ENCODE data around the gene TMEM61. TPM values are rescaled to one million over a fixed set of nuclear protein-coding genes. Genes with fewer than 3 reads are reported as not detected.

TMEM61 gene
- total RNA-seq, 1 donor from 2014 or later, result not detected

DNA sequence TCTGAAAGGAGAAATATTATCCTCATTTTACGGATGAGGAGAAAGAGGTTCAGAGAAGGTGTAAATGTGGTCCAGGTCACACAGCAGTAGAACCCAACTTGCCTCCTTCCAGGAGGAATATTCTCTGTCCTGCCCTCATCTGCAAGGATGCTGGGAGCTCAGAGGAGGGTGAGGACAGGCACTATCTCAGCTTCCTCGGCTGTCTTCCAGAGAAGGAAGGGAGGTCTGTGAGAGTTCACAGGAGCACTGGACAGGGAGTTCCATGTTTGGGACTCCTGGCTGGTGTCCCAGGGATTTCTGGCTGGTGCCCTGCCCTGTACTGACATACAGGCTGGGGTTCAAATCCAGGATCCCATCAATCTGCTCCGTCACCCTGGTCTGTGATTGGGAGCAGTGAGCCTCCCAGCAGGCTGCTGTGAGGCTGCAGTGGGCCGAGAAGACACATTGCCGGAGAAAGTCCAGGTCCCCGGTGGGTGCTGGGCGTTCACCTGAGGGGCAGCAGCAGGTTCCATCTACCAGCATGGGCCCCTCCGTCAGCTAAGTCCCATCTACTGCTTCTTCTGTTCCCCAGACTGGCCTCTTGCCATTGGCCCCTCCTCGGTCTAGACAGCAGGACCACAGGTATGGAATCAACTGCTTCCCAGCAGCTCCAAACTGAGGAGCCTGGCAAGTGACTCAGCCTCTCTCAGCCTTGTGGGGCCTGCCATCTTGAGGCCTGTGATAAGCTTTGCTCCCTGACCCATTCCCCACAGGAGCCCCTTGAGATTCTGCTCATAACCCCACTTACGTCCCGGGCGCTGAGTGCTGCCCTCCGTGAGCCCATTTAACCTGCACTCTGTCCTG is 9.8 kb downstream of the TMEM61 start:
- Mint-ChIP-seq H3K27ac (ENCODE audit: unreplicated experiment) (peak overlapping the region; percentile 75), H3K4me1 (ENCODE audit: low read depth, unreplicated experiment) (peaks cover 13% of the 10 kb centered on the region), H3K27me3 (ENCODE audit: low read depth, unreplicated experiment) (peaks cover 25% of the 10 kb centered on the region), H3K4me3 (ENCODE audit: unreplicated experiment) (peak overlapping the region; percentile 57), H3K36me3 (ENCODE audit: low read depth, unreplicated experiment) (peaks cover 3% of the 10 kb centered on the region), H3K9me3 (ENCODE audit: unreplicated experiment) (no peaks in the 10 kb centered on the region)
- no peak overlapping the region for H3K9ac ChIP-seq (ENCODE audit: low read length)
- DNase-seq (ENCODE audit: low read depth) (peak; percentile 58), FAIRE-seq (no peak)
- no peaks in the 10 kb centered on the region for H4K20me1 ChIP-seq (ENCODE audit: insufficient read depth, low read length)
- no peak overlapping the region for H3K4me3 ChIP-seq (ENCODE audit: insufficient read depth, low read depth, low read length)
- no peak overlapping the region for H3K27ac ChIP-seq (ENCODE audit: low read depth, low read length)
- no peak overlapping the region for H3K4me2 ChIP-seq (ENCODE audit: low read length)
- peaks cover 8% of the 10 kb centered on the region for H3K27me3 ChIP-seq (ENCODE audit: insufficient read depth, low read length)
- no peak overlapping the region for H2AFZ ChIP-seq (ENCODE audit: low read depth, low read length)
- H3K36me3 ChIP-seq (ENCODE audit: insufficient read depth, low read length), result no peaks in the 10 kb centered on the region
- no peaks in the 10 kb centered on the region for H3K9me3 ChIP-seq (ENCODE audit: insufficient read depth, low read depth, low read length)
- H3K4me1 ChIP-seq (ENCODE audit: insufficient read depth, low read length), result peaks cover 5% of the 10 kb centered on the region
- no peak for TF ChIP-seq EZH2 (IDR thresholded peaks at IDR 0.05; ENCODE audit: insufficient read depth, low read length)
- no peaks in the 10 kb centered on the region for H3K79me2 ChIP-seq (ENCODE audit: insufficient read depth, low read length)

DNA sequence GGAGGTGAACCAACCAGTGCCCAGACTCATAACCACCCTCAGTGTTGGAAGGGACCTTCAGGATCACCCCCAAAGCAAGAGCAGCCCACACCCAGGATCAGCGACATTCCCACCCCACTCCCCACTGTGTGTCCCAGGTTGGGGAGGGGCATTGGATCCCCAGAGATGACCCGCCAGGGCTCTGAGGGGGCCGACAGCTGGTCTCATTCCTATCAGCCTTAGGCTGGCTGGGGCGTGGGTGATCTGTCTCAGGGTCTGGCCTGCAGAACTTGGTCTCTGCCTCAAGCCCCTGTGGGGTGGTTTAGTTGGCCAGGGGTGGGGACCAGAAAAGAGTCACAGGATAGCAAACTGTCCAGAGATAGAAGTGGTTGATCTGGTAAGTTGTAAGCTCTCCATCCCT is 10.5 kb downstream of the TMEM61 start:
- DNase-seq (ENCODE audit: low read depth) (no peak), FAIRE-seq (no peak)
- H3K9ac ChIP-seq (ENCODE audit: low read length), result no peak overlapping the region
- no peaks in the 10 kb centered on the region for H3K9me3 ChIP-seq (ENCODE audit: insufficient read depth, low read depth, low read length)
- Mint-ChIP-seq H3K36me3 (ENCODE audit: low read depth, unreplicated experiment) (peaks cover 4% of the 10 kb centered on the region), H3K27ac (ENCODE audit: unreplicated experiment) (peak overlapping the region; percentile 75), H3K27me3 (ENCODE audit: low read depth, unreplicated experiment) (peaks cover 28% of the 10 kb centered on the region), H3K9me3 (ENCODE audit: unreplicated experiment) (no peaks in the 10 kb centered on the region), H3K4me1 (ENCODE audit: low read depth, unreplicated experiment) (peaks cover 16% of the 10 kb centered on the region), H3K4me3 (ENCODE audit: unreplicated experiment) (no peak overlapping the region)
- no peak overlapping the region for H3K4me2 ChIP-seq (ENCODE audit: low read length)
- H3K36me3 ChIP-seq (ENCODE audit: insufficient read depth, low read length), result no peaks in the 10 kb centered on the region
- H4K20me1 ChIP-seq (ENCODE audit: insufficient read depth, low read length), result no peaks in the 10 kb centered on the region
- H3K27me3 ChIP-seq (ENCODE audit: insufficient read depth, low read length), result peaks cover 14% of the 10 kb centered on the region
- no peak for TF ChIP-seq EZH2 (IDR thresholded peaks at IDR 0.05; ENCODE audit: insufficient read depth, low read length)
- TF ChIP-seq, protein P1, sequence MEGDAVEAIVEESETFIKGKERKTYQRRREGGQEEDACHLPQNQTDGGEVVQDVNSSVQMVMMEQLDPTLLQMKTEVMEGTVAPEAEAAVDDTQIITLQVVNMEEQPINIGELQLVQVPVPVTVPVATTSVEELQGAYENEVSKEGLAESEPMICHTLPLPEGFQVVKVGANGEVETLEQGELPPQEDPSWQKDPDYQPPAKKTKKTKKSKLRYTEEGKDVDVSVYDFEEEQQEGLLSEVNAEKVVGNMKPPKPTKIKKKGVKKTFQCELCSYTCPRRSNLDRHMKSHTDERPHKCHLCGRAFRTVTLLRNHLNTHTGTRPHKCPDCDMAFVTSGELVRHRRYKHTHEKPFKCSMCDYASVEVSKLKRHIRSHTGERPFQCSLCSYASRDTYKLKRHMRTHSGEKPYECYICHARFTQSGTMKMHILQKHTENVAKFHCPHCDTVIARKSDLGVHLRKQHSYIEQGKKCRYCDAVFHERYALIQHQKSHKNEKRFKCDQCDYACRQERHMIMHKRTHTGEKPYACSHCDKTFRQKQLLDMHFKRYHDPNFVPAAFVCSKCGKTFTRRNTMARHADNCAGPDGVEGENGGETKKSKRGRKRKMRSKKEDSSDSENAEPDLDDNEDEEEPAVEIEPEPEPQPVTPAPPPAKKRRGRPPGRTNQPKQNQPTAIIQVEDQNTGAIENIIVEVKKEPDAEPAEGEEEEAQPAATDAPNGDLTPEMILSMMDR (IDR thresholded peaks at IDR 0.05; ENCODE audit: insufficient read depth, low read depth, low read length), result no peak
- H3K79me2 ChIP-seq (ENCODE audit: insufficient read depth, low read length), result no peaks in the 10 kb centered on the region
- H3K4me1 ChIP-seq (ENCODE audit: insufficient read depth, low read length), result peaks cover 5% of the 10 kb centered on the region
- H3K27ac ChIP-seq (ENCODE audit: low read depth, low read length), result no peak overlapping the region
- no peak overlapping the region for H3K4me3 ChIP-seq (ENCODE audit: insufficient read depth, low read depth, low read length)
- no peak overlapping the region for H2AFZ ChIP-seq (ENCODE audit: low read depth, low read length)

DNA sequence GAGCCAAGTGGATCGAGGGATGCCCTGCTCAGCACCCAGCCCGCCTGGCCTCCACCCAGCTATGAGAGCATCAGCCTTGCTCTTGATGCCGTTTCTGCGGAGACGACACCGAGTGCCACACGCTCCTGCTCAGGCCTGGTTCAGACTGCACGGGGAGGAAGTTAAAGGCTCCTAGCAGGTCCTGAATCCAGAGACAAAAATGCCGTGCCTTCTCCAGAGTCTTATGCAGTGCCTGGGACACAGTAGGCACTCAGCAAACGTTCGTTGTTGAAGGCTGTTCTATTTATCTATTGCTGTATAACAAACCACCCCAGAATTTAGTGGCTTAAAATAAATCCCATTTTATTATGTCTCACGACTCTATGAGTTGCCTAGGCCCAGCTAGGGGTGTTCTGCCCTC is 11.5 kb downstream of the TMEM61 start:
- Histone ChIP-seq H3K9ac (ENCODE audit: low read length) (no peak overlapping the region), H3K4me3 (ENCODE audit: insufficient read depth, low read depth, low read length) (no peak overlapping the region), H3K4me2 (ENCODE audit: low read length) (no peak overlapping the region), H3K27me3 (ENCODE audit: insufficient read depth, low read length) (peaks cover 18% of the 10 kb centered on the region), H3K36me3 (ENCODE audit: insufficient read depth, low read length) (no peaks in the 10 kb centered on the region), H3K9me3 (ENCODE audit: insufficient read depth, low read depth, low read length) (no peaks in the 10 kb centered on the region), H3K79me2 (ENCODE audit: insufficient read depth, low read length) (no peaks in the 10 kb centered on the region), H2AFZ (ENCODE audit: low read depth, low read length) (no peak overlapping the region), H3K4me1 (ENCODE audit: insufficient read depth, low read length) (peaks cover 12% of the 10 kb centered on the region), H4K20me1 (ENCODE audit: insufficient read depth, low read length) (no peaks in the 10 kb centered on the region), H3K27ac (ENCODE audit: low read depth, low read length) (no peak overlapping the region)
- peaks cover 35% of the 10 kb centered on the region for H3K27me3 Mint-ChIP-seq (ENCODE audit: low read depth, unreplicated experiment)
- H3K27ac Mint-ChIP-seq (ENCODE audit: unreplicated experiment), result no peak overlapping the region
- FAIRE-seq, result no peak
- no peak for DNase-seq (ENCODE audit: low read depth)
- peaks cover 4% of the 10 kb centered on the region for H3K36me3 Mint-ChIP-seq (ENCODE audit: low read depth, unreplicated experiment)
- TF ChIP-seq, protein P1 (IDR thresholded peaks at IDR 0.05; ENCODE audit: insufficient read depth, low read depth, low read length), result no peak
- no peak for TF ChIP-seq EZH2 (IDR thresholded peaks at IDR 0.05; ENCODE audit: insufficient read depth, low read length)
- H3K4me1 Mint-ChIP-seq (ENCODE audit: low read depth, unreplicated experiment), result peaks cover 16% of the 10 kb centered on the region
- H3K9me3 Mint-ChIP-seq (ENCODE audit: unreplicated experiment), result no peaks in the 10 kb centered on the region
- no peak overlapping the region for H3K4me3 Mint-ChIP-seq (ENCODE audit: unreplicated experiment)
